ENCODE measurements around the gene SIL1.

Gene SIL1

GRCh38 chr5:139146809-139147482, 51.2 kb downstream of the SIL1 start:
- in situ Hi-C loops (cut with MboI; ENCODE audit: low sequenced_read_pairs): no loop called here

- in situ Hi-C loops (cut with MboI; ENCODE audit: low sequenced_read_pairs): no loop called here
Measured at GRCh38 chr5:139141446-139142204, 56.5 kb downstream of the SIL1 start.

GRCh38 chr5:139140591-139141071, 57.5 kb downstream of the SIL1 start:
- in situ Hi-C loops (cut with MboI; ENCODE audit: low sequenced_read_pairs): no loop called here

- in situ Hi-C loops (cut with MboI; ENCODE audit: low sequenced_read_pairs): no loop called here
Measured at GRCh38 chr5:139138809-139139208, 59.4 kb downstream of the SIL1 start.

- in situ Hi-C loops (cut with MboI; ENCODE audit: low sequenced_read_pairs): no loop called here
Measured at GRCh38 chr5:139138109-139138508, 60.1 kb downstream of the SIL1 start.

- in situ Hi-C loops (cut with MboI; ENCODE audit: low sequenced_read_pairs): no loop called here
Measured at GRCh38 chr5:139137697-139138096, 60.5 kb downstream of the SIL1 start.

GRCh38 chr5:139134906-139135305, 63.3 kb downstream of the SIL1 start:
- in situ Hi-C loops (cut with MboI; ENCODE audit: low sequenced_read_pairs): no loop called here

- in situ Hi-C loops (cut with MboI; ENCODE audit: low sequenced_read_pairs): no loop called here
Measured at GRCh38 chr5:139133282-139133681, 64.9 kb downstream of the SIL1 start.

GRCh38 chr5:139132515-139132914, 65.7 kb downstream of the SIL1 start:
- in situ Hi-C loops (cut with MboI; ENCODE audit: low sequenced_read_pairs): no loop called here

GRCh38 chr5:139131921-139132432, 66.2 kb downstream of the SIL1 start:
- in situ Hi-C loops (cut with MboI; ENCODE audit: low sequenced_read_pairs): no loop called here

- in situ Hi-C loops (cut with MboI; ENCODE audit: low sequenced_read_pairs): no loop called here
Measured at GRCh38 chr5:139131465-139131864, 66.7 kb downstream of the SIL1 start.

GRCh38 chr5:139131062-139131461, 67.1 kb downstream of the SIL1 start:
- in situ Hi-C loops (cut with MboI; ENCODE audit: low sequenced_read_pairs): no loop called here

GRCh38 chr5:139130214-139130613, 68.0 kb downstream of the SIL1 start:
- in situ Hi-C loops (cut with MboI; ENCODE audit: low sequenced_read_pairs): no loop called here

- in situ Hi-C loops (cut with MboI; ENCODE audit: low sequenced_read_pairs): no loop called here
Measured at GRCh38 chr5:139126711-139127111, 71.5 kb downstream of the SIL1 start.

GRCh38 chr5:139125991-139126390, 72.2 kb downstream of the SIL1 start:
- in situ Hi-C loops (cut with MboI; ENCODE audit: low sequenced_read_pairs): no loop called here

- in situ Hi-C loops (cut with MboI; ENCODE audit: low sequenced_read_pairs): no loop called here
Measured at GRCh38 chr5:139124774-139125520, 73.2 kb downstream of the SIL1 start.

GRCh38 chr5:139121120-139121519, 77.0 kb downstream of the SIL1 start:
- in situ Hi-C loops (cut with MboI; ENCODE audit: low sequenced_read_pairs): no loop called here

- in situ Hi-C loops (cut with MboI; ENCODE audit: low sequenced_read_pairs): no loop called here
Measured at GRCh38 chr5:139120521-139120920, 77.6 kb downstream of the SIL1 start.

- in situ Hi-C loops (cut with MboI; ENCODE audit: low sequenced_read_pairs): no loop called here
Measured at GRCh38 chr5:139118804-139119203, 79.4 kb downstream of the SIL1 start.

GRCh38 chr5:139117342-139117884, 80.8 kb downstream of the SIL1 start:
- in situ Hi-C loops (cut with MboI; ENCODE audit: low sequenced_read_pairs): no loop called here

- in situ Hi-C loops (cut with MboI; ENCODE audit: low sequenced_read_pairs): no loop called here
Measured at GRCh38 chr5:139116100-139116655, 82.0 kb downstream of the SIL1 start.
